Activated T-cell treated with anti-CD3 and anti-CD28 coated beads, Interleukin-2, amount 50 U/mL, for 24 hours (primary cell): ENCODE data around the gene DPY19L3.

ENCODE experiments used
- DNase-seq: peaks from one replicate; pipeline ENCODE4 v3.0.0-alpha.2; 2020
- H3K27ac Mint-ChIP-seq: 2 replicates; pipeline ENCODE4 v1.8.0; 2020; ENCODE audit warnings: mild to moderate bottlenecking, mixed read lengths
- H3K27me3 Mint-ChIP-seq: 2 replicates; pipeline ENCODE4 v1.8.0; 2020; ENCODE audit warnings: mixed read lengths
- H3K36me3 Mint-ChIP-seq: 2 replicates; pipeline ENCODE4 v1.8.0; 2020; ENCODE audit warnings: low read depth, mixed read lengths
- H3K4me1 Mint-ChIP-seq: 2 replicates; pipeline ENCODE4 v1.8.0; 2020; ENCODE audit warnings: low read depth, mixed read lengths
- H3K4me3 Mint-ChIP-seq: 2 replicates; pipeline ENCODE4 v1.8.0; 2020; ENCODE audit warnings: mild to moderate bottlenecking, moderate library complexity, mixed read lengths
- H3K9me3 Mint-ChIP-seq: 2 replicates; pipeline ENCODE4 v1.8.0; 2020; ENCODE audit warnings: mixed read lengths

DPY19L3 gene

GRCh38 chr19:32405431-32406160 is at the start of gene DPY19L3:
DPY19L3 (plus strand) TSS chr19:32405770; CDS start chr19:32408254, 2,484 bp downstream.
- H3K4me1 Mint-ChIP-seq, result peaks cover 29% of the 10 kb centered on the region
- H3K9me3 Mint-ChIP-seq, result no peaks in the 10 kb centered on the region
- H3K36me3 Mint-ChIP-seq, result peaks cover 41% of the 10 kb centered on the region
- peak within 1 kb of the TSS; percentile 94 for H3K27ac Mint-ChIP-seq
- no peaks in the 10 kb centered on the region for H3K27me3 Mint-ChIP-seq
- peak within 1 kb of the TSS; percentile 88 for H3K4me3 Mint-ChIP-seq
- peak; percentile 97 for DNase-seq

- H3K4me1 Mint-ChIP-seq, result peaks cover 72% of the 10 kb centered on the region
- peaks cover 95% of the 10 kb centered on the region for H3K36me3 Mint-ChIP-seq
Measured at GRCh38 chr19:32357720-32358119, 47.9 kb upstream of the DPY19L3 start.

GRCh38 chr19:32358321-32358720 is 47.2 kb upstream of the DPY19L3 start:
- Mint-ChIP-seq H3K9me3 (no peaks in the 10 kb centered on the region), H3K27me3 (no peaks in the 10 kb centered on the region), H3K36me3 (peaks cover 95% of the 10 kb centered on the region), H3K27ac (no peak overlapping the region), H3K4me3 (no peak overlapping the region), H3K4me1 (peaks cover 70% of the 10 kb centered on the region)
- DNase-seq, result no peak

More at GRCh38 chr19:32357720-32358119, 47.9 kb upstream of the DPY19L3 start:
- DNase-seq, result no peak
- Mint-ChIP-seq H3K4me3 (no peak overlapping the region), H3K9me3 (no peaks in the 10 kb centered on the region), H3K27me3 (no peaks in the 10 kb centered on the region), H3K27ac (no peak overlapping the region)

GRCh38 chr19:32359581-32359980 is 46.0 kb upstream of the DPY19L3 start:
- Mint-ChIP-seq H3K4me3 (no peak overlapping the region), H3K27ac (no peak overlapping the region), H3K4me1 (peaks cover 68% of the 10 kb centered on the region), H3K36me3 (peaks cover 95% of the 10 kb centered on the region), H3K9me3 (no peaks in the 10 kb centered on the region), H3K27me3 (no peaks in the 10 kb centered on the region)
- DNase-seq, result no peak

GRCh38 chr19:32361574-32362317 is 43.8 kb upstream of the DPY19L3 start:
- H3K4me1 Mint-ChIP-seq, result peaks cover 65% of the 10 kb centered on the region

GRCh38 chr19:32362318-32362691 is 43.3 kb upstream of the DPY19L3 start:
- peaks cover 68% of the 10 kb centered on the region for H3K4me1 Mint-ChIP-seq
- no peaks in the 10 kb centered on the region for H3K27me3 Mint-ChIP-seq
- no peak for DNase-seq
- H3K27ac Mint-ChIP-seq, result no peak overlapping the region
- no peaks in the 10 kb centered on the region for H3K9me3 Mint-ChIP-seq
- peaks cover 95% of the 10 kb centered on the region for H3K36me3 Mint-ChIP-seq
- no peak overlapping the region for H3K4me3 Mint-ChIP-seq

More at GRCh38 chr19:32361574-32362317, 43.8 kb upstream of the DPY19L3 start:
- peaks cover 95% of the 10 kb centered on the region for H3K36me3 Mint-ChIP-seq
- DNase-seq, result no peak
- H3K27me3 Mint-ChIP-seq, result no peaks in the 10 kb centered on the region
- H3K9me3 Mint-ChIP-seq, result no peaks in the 10 kb centered on the region
- H3K4me3 Mint-ChIP-seq, result no peak overlapping the region
- H3K27ac Mint-ChIP-seq, result no peak overlapping the region

- H3K27me3 Mint-ChIP-seq, result no peaks in the 10 kb centered on the region
- peaks cover 95% of the 10 kb centered on the region for H3K36me3 Mint-ChIP-seq
- no peak overlapping the region for H3K27ac Mint-ChIP-seq
- no peaks in the 10 kb centered on the region for H3K9me3 Mint-ChIP-seq
- no peak overlapping the region for H3K4me3 Mint-ChIP-seq
- H3K4me1 Mint-ChIP-seq, result peaks cover 72% of the 10 kb centered on the region
- no peak for DNase-seq
Measured at GRCh38 chr19:32363175-32363574, 42.4 kb upstream of the DPY19L3 start.

GRCh38 chr19:32363632-32364031 is 41.9 kb upstream of the DPY19L3 start:
- no peaks in the 10 kb centered on the region for H3K27me3 Mint-ChIP-seq
- no peaks in the 10 kb centered on the region for H3K9me3 Mint-ChIP-seq
- H3K4me1 Mint-ChIP-seq, result peaks cover 72% of the 10 kb centered on the region
- H3K4me3 Mint-ChIP-seq, result no peak overlapping the region
- no peak for DNase-seq
- H3K36me3 Mint-ChIP-seq, result peaks cover 95% of the 10 kb centered on the region
- no peak overlapping the region for H3K27ac Mint-ChIP-seq

- Mint-ChIP-seq H3K27me3 (no peaks in the 10 kb centered on the region), H3K36me3 (peaks cover 95% of the 10 kb centered on the region), H3K4me1 (peaks cover 72% of the 10 kb centered on the region), H3K27ac (no peak overlapping the region), H3K9me3 (no peaks in the 10 kb centered on the region), H3K4me3 (no peak overlapping the region)
- no peak for DNase-seq
Measured at GRCh38 chr19:32364040-32364439, 41.5 kb upstream of the DPY19L3 start.

GRCh38 chr19:32367063-32367462 is 38.5 kb upstream of the DPY19L3 start:
- DNase-seq, result no peak
- Mint-ChIP-seq H3K27ac (no peak overlapping the region), H3K27me3 (no peaks in the 10 kb centered on the region), H3K4me1 (peaks cover 63% of the 10 kb centered on the region), H3K9me3 (no peaks in the 10 kb centered on the region), H3K36me3 (peaks cover 98% of the 10 kb centered on the region), H3K4me3 (no peak overlapping the region)

GRCh38 chr19:32367948-32368536 is 37.5 kb upstream of the DPY19L3 start:
- Mint-ChIP-seq H3K9me3 (no peaks in the 10 kb centered on the region), H3K36me3 (peaks cover 98% of the 10 kb centered on the region), H3K27me3 (no peaks in the 10 kb centered on the region), H3K4me3 (no peak overlapping the region), H3K27ac (peak overlapping the region; percentile 9), H3K4me1 (peaks cover 54% of the 10 kb centered on the region)
- DNase-seq, result no peak

- H3K9me3 Mint-ChIP-seq, result no peaks in the 10 kb centered on the region
- peaks cover 53% of the 10 kb centered on the region for H3K4me1 Mint-ChIP-seq
- no peak overlapping the region for H3K27ac Mint-ChIP-seq
- H3K27me3 Mint-ChIP-seq, result no peaks in the 10 kb centered on the region
- no peak for DNase-seq
- peaks cover 98% of the 10 kb centered on the region for H3K36me3 Mint-ChIP-seq
- H3K4me3 Mint-ChIP-seq, result no peak overlapping the region
Measured at GRCh38 chr19:32368787-32369186, 36.8 kb upstream of the DPY19L3 start.

GRCh38 chr19:32372726-32373517 is 32.6 kb upstream of the DPY19L3 start:
- Mint-ChIP-seq H3K4me1 (peaks cover 18% of the 10 kb centered on the region), H3K4me3 (no peak overlapping the region), H3K27ac (no peak overlapping the region), H3K36me3 (peaks cover 89% of the 10 kb centered on the region), H3K9me3 (no peaks in the 10 kb centered on the region), H3K27me3 (no peaks in the 10 kb centered on the region)
- no peak for DNase-seq

GRCh38 chr19:32373585-32374295 is 31.8 kb upstream of the DPY19L3 start:
- Mint-ChIP-seq H3K27me3 (no peaks in the 10 kb centered on the region), H3K36me3 (peaks cover 88% of the 10 kb centered on the region), H3K4me1 (peaks cover 10% of the 10 kb centered on the region), H3K4me3 (no peak overlapping the region), H3K27ac (no peak overlapping the region), H3K9me3 (no peaks in the 10 kb centered on the region)
- no peak for DNase-seq
